Heart left ventricle (tissue), 16 donors: Measurements from ENCODE around the gene NTM. TPM values are rescaled to one million over a fixed set of nuclear protein-coding genes. Genes with fewer than 3 reads are reported as not detected.
A peak's percentile ranks its signal among the peaks of the same experiment; 100 is the strongest.

ENCODE experiments used
- ATAC-seq, 4 donors: fragments of 200-7000 bp; cut with Tn5 transposase; one replicate each; pipeline ENCODE4 v1.9.1; 2020 to 2022; ENCODE audit warnings: moderate library complexity in 4 of 4, mild to moderate bottlenecking in 3 of 4, moderate number of reproducible peaks in 1 of 4
- DNase-seq, 5 donors: peaks; one replicate each; pipeline ENCODE4 v3.0.0-alpha.2; 2020
- H3K27ac ChIP-seq, 12 donors: fragments of 200-600 bp; sonication (generic) in 4 of 12; one replicate each; pipeline versions ENCODE4 v1.5.0 to v1.8.0; 2016 to 2022; ENCODE audit warnings: mild to moderate bottlenecking in 2 of 12
- H3K27me3 ChIP-seq, 9 donors: fragments of 200-600 bp; sonication (generic) in 2 of 9; one replicate each; pipeline versions ENCODE4 v1.5.1 to v1.8.0; 2016 to 2022; ENCODE audit warnings: mild to moderate bottlenecking in 3 of 9
- H3K36me3 ChIP-seq, 9 donors: fragments of 200-600 bp; sonication (generic) in 2 of 9; one replicate each; pipeline versions ENCODE4 v1.5.0 to v1.8.0; 2018 to 2022; ENCODE audit warnings: mild to moderate bottlenecking in 2 of 9
- H3K4me1 ChIP-seq, 12 donors: fragments of 200-600 bp; sonication (generic) in 4 of 12; one replicate each; pipeline versions ENCODE4 v1.5.0 to v1.8.0; 2016 to 2022; ENCODE audit warnings: mild to moderate bottlenecking in 3 of 12
- H3K4me3 ChIP-seq, 12 donors: fragments of 200-600 bp; sonication (generic) in 4 of 12; one replicate each; pipeline versions ENCODE4 v1.5.0 to v1.8.0; 2017 to 2022; ENCODE audit warnings: mild to moderate bottlenecking in 9 of 12, moderate library complexity in 4 of 12
- H3K9me3 ChIP-seq, 12 donors: fragments of 200-600 bp; sonication (generic) in 4 of 12; one replicate each; pipeline versions ENCODE4 v1.5.0 to v1.8.0; 2016 to 2022; ENCODE audit warnings: mild to moderate bottlenecking in 1 of 12
- CTCF ChIP-seq, 12 donors: fragments of 200-600 bp; sonication (generic) in 4 of 12; IDR thresholded peaks; one replicate each; pipeline versions ENCODE4 v1.5.0 to v1.8.0; 2018 to 2022; ENCODE audit warnings: antibody characterized with exemption in 12 of 12, mild to moderate bottlenecking in 5 of 12
- POLR2A ChIP-seq, 2 donors: fragments of 450-650 bp; IDR thresholded peaks; one replicate each; pipeline ENCODE4 v1.6.1; 2017; ENCODE audit warnings: antibody characterized with exemption in 2 of 2, mild to moderate bottlenecking in 2 of 2, moderate library complexity in 2 of 2
- WGBS, 4 donors: extraction: QIAGEN DNeasy Blood & Tissue Kit in 2 of 4; methylation state at CpG; one replicate each; pipeline versions ENCODE4 v1.1.5 to v1.1.7; 2013 to 2018; 5-methylcytosine and 5-hydroxymethylcytosine counted together
- intact Hi-C, 10 donors: fragments of 100-400 bp; cut with DNase I; formaldehyde crosslinking; loops; one replicate each; pipeline versions ENCODE4 v1.11.1 to v1.14.2; 2022
- polyA plus RNA-seq, 2 donors: library from polyadenylated mRNA; stranded (reverse); fragments of 200-250 nt; gene quantifications; one replicate each; pipeline ENCODE4 v1.2.3, GENCODE V29; 2013
- total RNA-seq, 9 donors: library from RNA; depleted of rRNA in 2 of 9; stranded (reverse); fragments of >200 nt in 2 of 9; fragmentation: NEBNext Ultra II Directional in 3 of 9; extraction: Animal tissue kit (Norgen Biotek cat#: 25700) in 3 of 9; gene quantifications; one replicate each; pipeline versions ENCODE4 v1.1.0 to v1.2.4, GENCODE V29; 2016 to 2023
- donor health status: ischemic (EF 13 %, LVEDD 7.1; RV severe dilation, severe dysfunction).
- donor health status: healthy with polysubstance abuse.
- donor health status: DM: no; HTN: yes; CAD: no.
- donor health status: DM: no; HTN: no; CAD: no.
- donor health status: ischemic (EF 25% LVEDD 6.9; RV normal size, moderate dysfunction).
- donor health status: ischemic (EF 25% LVEDD 5.7; RV mildly dilated, moderate dysfunction).
- donor health status: healthy.
- donor health status: DM: yes; HTN: yes; CAD: no.
- donor health status: ischemic (EF 35%, LVEDD 5.7; RV mildly dilated, moderate dysfunction).
- donor health status: nonischemic (EF 11% LVEDD 7.7; RV severe dilation, severe dysfunction).
- donor health status: DM: yes; HTN: yes; CAD: no.
- donor health status: PGD.
- donor health status: ischemic (EF 29% LVEDD 5.4; RV normal size, mild dysfunction).
- donor health status: nonischemic (EF 23%, LVEDD 6.1; RV moderate dilation, normal function).

The NTM gene
- total and polyA plus RNA-seq, 11 donors = 0.40 to 7.7 (median 1.5) TPM

GRCh38 chr11:132022285-132022684 is 651.9 kb downstream of the NTM start:
- no peaks in the 10 kb centered on the region for H3K27me3 ChIP-seq
- no peaks in the 10 kb centered on the region for H3K36me3 ChIP-seq
- peaks cover 0 to 15% (median 5%) of the 10 kb centered on the region in 12 donors for H3K4me1 ChIP-seq
- WGBS, 4 donors = 43 to 63% (median 51%) methylated on average over 5 of the region's 5 CpGs
- DNase-seq (no peak), ATAC-seq (peak in 3 of 4 donors; percentile 61 to 85 (median 74))
- H3K4me3 ChIP-seq = no peak overlapping the region
- peak overlapping the region in 2 of 12 donors; percentile 15 to 35 for H3K27ac ChIP-seq
- peaks cover 0 to 10% (median 0%) of the 10 kb centered on the region in 12 donors for H3K9me3 ChIP-seq
- intact Hi-C loops = loop anchor here in 1 of 10 donors (10.0 kb wide), 1 partner anchor 157 kb away; no protein-coding TSS in a partner anchor
- TF ChIP-seq CTCF (IDR thresholded peaks at IDR 0.05) (no peak), POLR2A (IDR thresholded peaks at IDR 0.05) (no peak)

GRCh38 chr11:132022733-132023478 is 652.5 kb downstream of the NTM start:
- ATAC-seq = no peak
- TF ChIP-seq CTCF (IDR thresholded peaks at IDR 0.05) (no peak), POLR2A (IDR thresholded peaks at IDR 0.05) (no peak)
- Histone ChIP-seq H3K27ac (peak overlapping the region in 1 of 12 donors; percentile 15), H3K4me1 (peaks cover 0 to 15% (median 5%) of the 10 kb centered on the region in 12 donors), H3K27me3 (no peaks in the 10 kb centered on the region), H3K9me3 (peaks cover 0 to 10% (median 0%) of the 10 kb centered on the region in 12 donors), H3K36me3 (no peaks in the 10 kb centered on the region), H3K4me3 (no peak overlapping the region)
- no peak for DNase-seq
- 28 to 48% (median 40%) methylated on average over 6 of the region's 6 CpGs for WGBS, 4 donors
- intact Hi-C loops = loop anchor here in 1 of 10 donors (10.0 kb wide), 1 partner anchor 158 kb away; no protein-coding TSS in a partner anchor

GRCh38 chr11:132024587-132025295 is 654.3 kb downstream of the NTM start:
- intact Hi-C loops = loop anchor here in 3 of 10 donors (5.0 to 10.0 kb wide), 3 partner anchors 152 to 277 kb away; no protein-coding TSS in a partner anchor
- no peak overlapping the region for H3K4me3 ChIP-seq
- no peaks in the 10 kb centered on the region for H3K36me3 ChIP-seq
- peaks cover 0 to 15% (median 5%) of the 10 kb centered on the region in 12 donors for H3K4me1 ChIP-seq
- no peak overlapping the region for H3K27ac ChIP-seq
- TF ChIP-seq POLR2A (IDR thresholded peaks at IDR 0.05) = no peak
- no peak for TF ChIP-seq CTCF (IDR thresholded peaks at IDR 0.05)
- DNase-seq = no peak
- peaks cover 0 to 10% (median 0%) of the 10 kb centered on the region in 12 donors for H3K9me3 ChIP-seq
- 80 to 86% (median 82%) methylated on average over 8 of the region's 8 CpGs for WGBS, 4 donors
- no peaks in the 10 kb centered on the region for H3K27me3 ChIP-seq
- ATAC-seq = peak in 1 of 4 donors; percentile 31

- no peaks in the 10 kb centered on the region for H3K9me3 ChIP-seq
- H3K36me3 ChIP-seq = no peaks in the 10 kb centered on the region
- TF ChIP-seq POLR2A (IDR thresholded peaks at IDR 0.05) (no peak), CTCF (IDR thresholded peaks at IDR 0.05) (no peak)
- H3K27ac ChIP-seq = no peak overlapping the region
- intact Hi-C loops = loop anchor here in 3 of 10 donors (5.0 to 10.0 kb wide), 3 partner anchors 154 to 279 kb away; no protein-coding TSS in a partner anchor
- no peaks in the 10 kb centered on the region for H3K27me3 ChIP-seq
- H3K4me1 ChIP-seq = peaks cover 0 to 15% (median 5%) of the 10 kb centered on the region in 12 donors
- ATAC-seq (no peak), DNase-seq (no peak)
- H3K4me3 ChIP-seq = no peak overlapping the region
- 72 to 80% (median 75%) methylated on average over 3 of the region's 3 CpGs for WGBS, 4 donors
Observed at GRCh38 chr11:132026746-132027145, 656.3 kb downstream of the NTM start.
